Measurements from ENCODE around the gene S100A9.

The S100A9 gene

DNA sequence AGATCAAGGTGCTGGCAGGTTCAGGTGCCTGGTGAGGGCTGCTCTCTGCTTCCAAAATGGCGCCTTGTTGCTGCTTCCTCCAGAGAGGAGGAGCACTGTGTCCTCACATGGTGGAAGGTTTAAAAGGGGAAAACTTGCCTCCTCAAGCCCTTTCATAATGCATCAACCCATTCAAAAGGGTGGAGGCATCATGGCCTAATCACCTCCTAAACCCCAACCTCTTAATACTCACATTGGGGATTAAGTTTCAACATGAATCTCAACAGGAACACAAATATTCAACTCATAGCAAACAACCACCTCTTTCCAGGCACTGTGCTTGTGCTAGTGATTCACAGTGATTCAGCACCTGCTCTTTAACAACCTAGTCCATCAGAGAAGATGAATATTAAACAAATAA, 13.6 kb downstream of the S100A9 start (continued):
- TF ChIP-seq, protein P1, sequence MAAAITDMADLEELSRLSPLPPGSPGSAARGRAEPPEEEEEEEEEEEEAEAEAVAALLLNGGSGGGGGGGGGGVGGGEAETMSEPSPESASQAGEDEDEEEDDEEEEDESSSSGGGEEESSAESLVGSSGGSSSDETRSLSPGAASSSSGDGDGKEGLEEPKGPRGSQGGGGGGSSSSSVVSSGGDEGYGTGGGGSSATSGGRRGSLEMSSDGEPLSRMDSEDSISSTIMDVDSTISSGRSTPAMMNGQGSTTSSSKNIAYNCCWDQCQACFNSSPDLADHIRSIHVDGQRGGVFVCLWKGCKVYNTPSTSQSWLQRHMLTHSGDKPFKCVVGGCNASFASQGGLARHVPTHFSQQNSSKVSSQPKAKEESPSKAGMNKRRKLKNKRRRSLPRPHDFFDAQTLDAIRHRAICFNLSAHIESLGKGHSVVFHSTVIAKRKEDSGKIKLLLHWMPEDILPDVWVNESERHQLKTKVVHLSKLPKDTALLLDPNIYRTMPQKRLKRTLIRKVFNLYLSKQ (tag by site-specific recombination; IDR thresholded peaks at IDR 0.05; ENCODE audit: borderline replicate concordance), result no peak
- no peak for TF ChIP-seq ZNF138 (tag by site-specific recombination; IDR thresholded peaks at IDR 0.05; ENCODE audit: borderline replicate concordance)
- TF ChIP-seq HOXA7 (CRISPR knock-in tag; IDR thresholded peaks at IDR 0.05; ENCODE audit: borderline replicate concordance), result no peak
- no peak for TF ChIP-seq ZNF561 (tag by site-specific recombination; IDR thresholded peaks at IDR 0.05; ENCODE audit: borderline replicate concordance)
- TF ChIP-seq GLI4 (tag by site-specific recombination; IDR thresholded peaks at IDR 0.05), result no peak
- no peak for TF ChIP-seq ZNF692 (tag by site-specific recombination; IDR thresholded peaks at IDR 0.05)
- no peak for TF ChIP-seq ZNF155 (tag by site-specific recombination; IDR thresholded peaks at IDR 0.05)
- no peak for TF ChIP-seq HOXD13 (CRISPR knock-in tag; IDR thresholded peaks at IDR 0.05; ENCODE audit: borderline replicate concordance)
- TF ChIP-seq ZNF426 (tag by site-specific recombination; IDR thresholded peaks at IDR 0.05), result no peak
- TF ChIP-seq ZNF658 (tag by site-specific recombination; IDR thresholded peaks at IDR 0.05), result no peak

DNA sequence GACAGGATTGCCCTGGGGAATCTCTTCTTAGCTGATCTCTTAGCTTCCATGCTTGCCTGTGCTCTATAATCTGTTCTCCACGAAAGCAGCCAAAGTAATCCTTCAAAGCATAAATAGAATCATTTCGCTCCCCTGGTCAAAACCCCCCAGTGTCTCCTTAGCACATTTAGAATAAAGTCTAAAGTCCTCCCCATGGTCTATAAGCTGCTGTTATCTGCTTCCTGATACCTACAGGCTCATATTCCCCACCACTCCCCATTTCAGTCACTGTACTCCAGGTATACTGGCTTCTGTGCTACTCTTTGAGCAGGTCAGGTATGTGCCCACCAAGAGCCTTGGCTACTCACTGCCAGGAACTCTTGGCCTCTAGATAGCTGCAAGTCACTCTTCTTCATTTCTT, 14.9 kb downstream of the S100A9 start:
- H3K9me3 ChIP-seq (ENCODE audit: control insufficient read depth, insufficient read depth, low read depth, low read length), result no peaks in the 10 kb centered on the region
- TF ChIP-seq SCRT1 (tag by site-specific recombination; IDR thresholded peaks at IDR 0.05; ENCODE audit: borderline replicate concordance), result no peak
- TF ChIP-seq RBAK (tag by site-specific recombination; IDR thresholded peaks at IDR 0.05), result no peak
- TF ChIP-seq ZBTB11 (tag by site-specific recombination; conservative IDR thresholded peaks at IDR 0.05; ENCODE audit: low read depth), result no peak
- TF ChIP-seq, protein P1 (tag by site-specific recombination; IDR thresholded peaks at IDR 0.05; ENCODE audit: borderline replicate concordance), result no peak
- TF ChIP-seq ZNF221 (tag by site-specific recombination; IDR thresholded peaks at IDR 0.05; ENCODE audit: borderline replicate concordance), result no peak
- no peak for TF ChIP-seq ZSCAN18 (tag by site-specific recombination; IDR thresholded peaks at IDR 0.05)
- no peak for TF ChIP-seq ZNF776 (tag by site-specific recombination; IDR thresholded peaks at IDR 0.05; ENCODE audit: borderline replicate concordance)
- no peak for TF ChIP-seq ZNF580 (tag by site-specific recombination; IDR thresholded peaks at IDR 0.05)
- TF ChIP-seq ZNF26 (tag by site-specific recombination; IDR thresholded peaks at IDR 0.05), result no peak
- TF ChIP-seq OSR2 (tag by site-specific recombination; IDR thresholded peaks at IDR 0.05), result no peak
- no peak for TF ChIP-seq ZNF146 (tag by site-specific recombination; IDR thresholded peaks at IDR 0.05)
- no peak for TF ChIP-seq IKZF3 (tag by site-specific recombination; IDR thresholded peaks at IDR 0.05)
- H3K27ac ChIP-seq (ENCODE audit: extremely low read depth, low read depth, low read length), result no peak overlapping the region
- no peaks in the 10 kb centered on the region for H3K36me3 ChIP-seq (ENCODE audit: control insufficient read depth in 2 of 2, insufficient read depth in 1 of 2, low read length in 2 of 2)
- H3K4me3 ChIP-seq (ENCODE audit: low read depth, low read length), result no peak overlapping the region
- POLR2A ChIA-PET, result no interaction called here
- CTCF ChIA-PET, result interaction anchor here (0.8 to 1.4 kb wide), 3 partner anchors 17 to 28 kb away, joined by 3 to 7 read pairs (median 6); no protein-coding TSS in a partner anchor
- H3K4me1 ChIP-seq (ENCODE audit: control insufficient read depth, insufficient read depth, low read length), result no peaks in the 10 kb centered on the region
